ENCODE results near the gene ADAMTS9. TPM values are rescaled to one million over a fixed set of nuclear protein-coding genes. Genes with fewer than 3 reads are reported as not detected.

ADAMTS9 gene
- total and polyA plus RNA-seq, 10 donors = 9.1 to 112 (median 34.8) TPM

GRCh38 chr3:64556046-64556445, 131.8 kb downstream of the ADAMTS9 start:
- WGBS, 5 donors = 88 to 100% (median 95%) methylated on average over 3 of the region's 3 CpGs
- Histone ChIP-seq H3K27me3 (replicated peaks in 1 of 7) (no peaks in the 10 kb centered on the region), H3K9me3 (no peaks in the 10 kb centered on the region), H3K36me3 (peaks cover 0 to 69% (median 3%) of the 10 kb centered on the region in 6 donors), H3K4me1 (no peaks in the 10 kb centered on the region), H3K27ac (no peak overlapping the region), H3K4me3 (no peak overlapping the region)
- TF ChIP-seq CTCF (IDR thresholded peaks at IDR 0.05 in 8 of 11, conservative IDR thresholded peaks at IDR 0.05 in 3 of 11) = no peak
- no peak for TF ChIP-seq POLR2AphosphoS5 (IDR thresholded peaks at IDR 0.05)
- TF ChIP-seq POLR2A (IDR thresholded peaks at IDR 0.05) = no peak
- intact Hi-C loops (cut with DNase I; ENCODE audit: low total_unique reads) = no loop called here
- no peak for DNase-seq

GRCh38 chr3:64555351-64555750, 132.4 kb downstream of the ADAMTS9 start:
- H3K36me3 ChIP-seq = peaks cover 0 to 69% (median 7%) of the 10 kb centered on the region in 6 donors
- H3K27ac ChIP-seq = no peak overlapping the region
- intact Hi-C loops (cut with DNase I; ENCODE audit: low total_unique reads) = no loop called here
- 88 to 98% (median 90%) methylated on average over 3 of the region's 3 CpGs for WGBS, 5 donors
- TF ChIP-seq POLR2AphosphoS5 (IDR thresholded peaks at IDR 0.05) (no peak), CTCF (IDR thresholded peaks at IDR 0.05 in 8 of 11, conservative IDR thresholded peaks at IDR 0.05 in 3 of 11) (no peak)
- no peaks in the 10 kb centered on the region for H3K9me3 ChIP-seq
- no peak for DNase-seq
- H3K4me3 ChIP-seq = no peak overlapping the region
- no peaks in the 10 kb centered on the region for H3K27me3 ChIP-seq (replicated peaks in 1 of 7)
- no peaks in the 10 kb centered on the region for H3K4me1 ChIP-seq

GRCh38 chr3:64554096-64554920, 133.5 kb downstream of the ADAMTS9 start:
- 68 to 82% (median 73%) methylated on average over 7 of the region's 7 CpGs for WGBS, 5 donors
- H3K27me3 ChIP-seq (replicated peaks in 1 of 7) = no peaks in the 10 kb centered on the region
- H3K4me3 ChIP-seq = no peak overlapping the region
- peaks cover 0 to 69% (median 6%) of the 10 kb centered on the region in 6 donors for H3K36me3 ChIP-seq
- H3K9me3 ChIP-seq = no peaks in the 10 kb centered on the region
- intact Hi-C loops (cut with DNase I; ENCODE audit: low total_unique reads) = no loop called here
- DNase-seq = no peak
- H3K4me1 ChIP-seq = no peaks in the 10 kb centered on the region
- TF ChIP-seq CTCF (IDR thresholded peaks at IDR 0.05 in 8 of 11, conservative IDR thresholded peaks at IDR 0.05 in 3 of 11) (no peak), POLR2AphosphoS5 (IDR thresholded peaks at IDR 0.05) (no peak), POLR2A (IDR thresholded peaks at IDR 0.05) (no peak)
- H3K27ac ChIP-seq = no peak overlapping the region

GRCh38 chr3:64552966-64553365, 134.8 kb downstream of the ADAMTS9 start:
- Histone ChIP-seq H3K27me3 (replicated peaks in 1 of 7) (no peaks in the 10 kb centered on the region), H3K4me1 (no peaks in the 10 kb centered on the region), H3K36me3 (peaks cover 0 to 62% (median 5%) of the 10 kb centered on the region in 6 donors), H3K27ac (no peak overlapping the region), H3K4me3 (no peak overlapping the region), H3K9me3 (no peaks in the 10 kb centered on the region)
- TF ChIP-seq POLR2AphosphoS5 (IDR thresholded peaks at IDR 0.05) (no peak), POLR2A (IDR thresholded peaks at IDR 0.05) (no peak), CTCF (IDR thresholded peaks at IDR 0.05 in 8 of 11, conservative IDR thresholded peaks at IDR 0.05 in 3 of 11) (no peak)
- DNase-seq = no peak
- WGBS, 5 donors = 49 to 57% (median 54%) methylated on average over 2 of the region's 2 CpGs
- intact Hi-C loops (cut with DNase I; ENCODE audit: low total_unique reads) = no loop called here
